SK-N-SH treated with all-trans-retinoic acid at 6 μM for 48 hours (cell line): ENCODE data around the gene FER.

Experiments
- ATAC-seq: fragments of 200-7000 bp; cut with Tn5 transposase; 3 replicates; pipeline ENCODE4 v1.9.1; 2020; ENCODE audit warnings: mild to moderate bottlenecking, moderate library complexity
- ARNTL ChIP-seq: fragments of 450-650 bp; formaldehyde crosslinking; IDR thresholded peaks from 2 replicates; pipeline ENCODE4 v1.5.0; 2020; ENCODE audit warnings: low read depth, mild to moderate bottlenecking, moderate library complexity, borderline replicate concordance
- BACH2 ChIP-seq: fragments of 250-450 bp; sonication (Bioruptor Pico); IDR thresholded peaks from 2 replicates; pipeline ENCODE4 v1.9.0; 2021; ENCODE audit warnings: mild to moderate bottlenecking, borderline replicate concordance
- GLIS3 ChIP-seq: fragments of 250-450 bp; sonication (Bioruptor Pico); IDR thresholded peaks from 2 replicates; pipeline ENCODE4 v1.5.0; 2020; ENCODE audit warnings: mild to moderate bottlenecking, moderate library complexity
- ISL1 ChIP-seq: fragments of 250-450 bp; sonication (Bioruptor Pico); IDR thresholded peaks from 2 replicates; pipeline ENCODE4 v2.1.2; 2022; ENCODE audit warnings: mild to moderate bottlenecking, moderate library complexity
- PPARA ChIP-seq: fragments of 250-450 bp; sonication (Bioruptor Pico); IDR thresholded peaks from 2 replicates; pipeline ENCODE4 v1.5.0; 2020; ENCODE audit warnings: mild to moderate bottlenecking, borderline replicate concordance
- RARB ChIP-seq: fragments of 250-450 bp; sonication (Bioruptor Pico); IDR thresholded peaks from 2 replicates; pipeline ENCODE4 v1.8.0; 2021; ENCODE audit warnings: mild to moderate bottlenecking, moderate library complexity
- SNAI2 ChIP-seq: fragments of 250-450 bp; sonication (Bioruptor Pico); IDR thresholded peaks from 2 replicates; pipeline ENCODE4 v1.5.0; 2020; ENCODE audit warnings: mild to moderate bottlenecking, moderate library complexity
- TCF4 ChIP-seq: fragments of 250-450 bp; sonication (Bioruptor Pico); IDR thresholded peaks from 2 replicates; pipeline ENCODE4 v1.8.0; 2021; ENCODE audit warnings: mild to moderate bottlenecking, moderate library complexity, borderline replicate concordance
- TOX ChIP-seq: fragments of 250-450 bp; sonication (Bioruptor Pico); IDR thresholded peaks from 2 replicates; pipeline ENCODE4 v1.8.0; 2021; ENCODE audit warnings: mild to moderate bottlenecking, moderate library complexity, borderline replicate concordance
- ZC3H10 ChIP-seq: fragments of 250-450 bp; sonication (Bioruptor Pico); IDR thresholded peaks from 2 replicates; pipeline ENCODE4 v1.5.1; 2021; ENCODE audit warnings: mild to moderate bottlenecking, moderate library complexity
- ZFP30 ChIP-seq: fragments of 450-650 bp; formaldehyde crosslinking; IDR thresholded peaks from 2 replicates; pipeline ENCODE4 v1.5.0; 2022; ENCODE audit warnings: mild to moderate bottlenecking, moderate library complexity
- ZNF70 ChIP-seq: fragments of 450-650 bp; formaldehyde crosslinking; IDR thresholded peaks from 2 replicates; pipeline ENCODE4 v1.5.0; 2020; ENCODE audit warnings: mild to moderate bottlenecking, moderate library complexity
- ZNF8 ChIP-seq: fragments of 450-650 bp; formaldehyde crosslinking; IDR thresholded peaks from 2 replicates; pipeline ENCODE4 v1.5.0; 2020; ENCODE audit warnings: mild to moderate bottlenecking, moderate library complexity
- TF ChIP-seq, protein P1 (sequence below): fragments of 250-450 bp; sonication (Bioruptor Pico); IDR thresholded peaks from 2 replicates; pipeline ENCODE4 v1.5.1; 2021; ENCODE audit warnings: mild to moderate bottlenecking, moderate library complexity
- TF ChIP-seq, protein P2 (sequence below): fragments of 250-450 bp; sonication (Bioruptor Pico); IDR thresholded peaks from 2 replicates; pipeline ENCODE4 v1.8.0; 2021; ENCODE audit warnings: low read depth, mild to moderate bottlenecking, moderate library complexity, borderline replicate concordance
- TF ChIP-seq, protein P3 (sequence below): fragments of 250-450 bp; sonication (Bioruptor Pico); IDR thresholded peaks from 2 replicates; pipeline ENCODE4 v1.5.0; 2020; ENCODE audit warnings: mild to moderate bottlenecking, moderate library complexity
- TF ChIP-seq, protein P4 (sequence below): fragments of 250-450 bp; sonication (Bioruptor Pico); IDR thresholded peaks from 2 replicates; pipeline ENCODE4 v1.8.0; 2020; ENCODE audit warnings: mild to moderate bottlenecking, moderate library complexity, borderline replicate concordance
- TF ChIP-seq, protein P5 (sequence below): fragments of 250-450 bp; sonication (Bioruptor Pico); IDR thresholded peaks from 2 replicates; pipeline ENCODE4 v1.5.1; 2020; ENCODE audit warnings: low read depth, mild to moderate bottlenecking, moderate library complexity

Gene FER

DNA sequence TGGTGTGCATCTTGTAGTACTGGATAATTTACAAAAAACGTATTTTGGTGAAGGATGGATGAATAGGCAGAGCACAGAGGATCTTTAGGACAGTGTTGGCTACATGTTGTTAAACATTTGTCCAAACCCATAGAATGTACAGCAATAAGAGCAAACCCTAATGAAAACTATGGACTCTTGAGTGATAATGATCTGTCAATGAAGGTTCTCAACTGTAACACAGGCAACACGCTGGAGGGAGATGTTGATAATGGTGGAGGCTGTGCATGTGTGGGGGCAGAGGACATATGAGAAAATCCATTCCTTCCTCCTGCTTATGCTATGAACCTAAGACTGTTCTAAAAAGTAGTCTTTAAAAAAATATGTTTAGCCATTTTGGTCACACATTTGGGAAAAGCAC is 194.0 kb downstream of the FER start:
- TF ChIP-seq TOX (CRISPR knock-in tag) = no peak
- TF ChIP-seq ZNF70 (CRISPR knock-in tag) = no peak
- TF ChIP-seq SNAI2 (CRISPR knock-in tag) = no peak
- no peak for TF ChIP-seq ZNF8 (CRISPR knock-in tag)
- no peak for TF ChIP-seq ARNTL
- TF ChIP-seq, protein P1, sequence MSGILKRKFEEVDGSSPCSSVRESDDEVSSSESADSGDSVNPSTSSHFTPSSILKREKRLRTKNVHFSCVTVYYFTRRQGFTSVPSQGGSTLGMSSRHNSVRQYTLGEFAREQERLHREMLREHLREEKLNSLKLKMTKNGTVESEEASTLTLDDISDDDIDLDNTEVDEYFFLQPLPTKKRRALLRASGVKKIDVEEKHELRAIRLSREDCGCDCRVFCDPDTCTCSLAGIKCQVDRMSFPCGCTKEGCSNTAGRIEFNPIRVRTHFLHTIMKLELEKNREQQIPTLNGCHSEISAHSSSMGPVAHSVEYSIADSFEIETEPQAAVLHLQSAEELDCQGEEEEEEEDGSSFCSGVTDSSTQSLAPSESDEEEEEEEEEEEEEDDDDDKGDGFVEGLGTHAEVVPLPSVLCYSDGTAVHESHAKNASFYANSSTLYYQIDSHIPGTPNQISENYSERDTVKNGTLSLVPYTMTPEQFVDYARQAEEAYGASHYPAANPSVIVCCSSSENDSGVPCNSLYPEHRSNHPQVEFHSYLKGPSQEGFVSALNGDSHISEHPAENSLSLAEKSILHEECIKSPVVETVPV = no peak
- TF ChIP-seq, protein P2, sequence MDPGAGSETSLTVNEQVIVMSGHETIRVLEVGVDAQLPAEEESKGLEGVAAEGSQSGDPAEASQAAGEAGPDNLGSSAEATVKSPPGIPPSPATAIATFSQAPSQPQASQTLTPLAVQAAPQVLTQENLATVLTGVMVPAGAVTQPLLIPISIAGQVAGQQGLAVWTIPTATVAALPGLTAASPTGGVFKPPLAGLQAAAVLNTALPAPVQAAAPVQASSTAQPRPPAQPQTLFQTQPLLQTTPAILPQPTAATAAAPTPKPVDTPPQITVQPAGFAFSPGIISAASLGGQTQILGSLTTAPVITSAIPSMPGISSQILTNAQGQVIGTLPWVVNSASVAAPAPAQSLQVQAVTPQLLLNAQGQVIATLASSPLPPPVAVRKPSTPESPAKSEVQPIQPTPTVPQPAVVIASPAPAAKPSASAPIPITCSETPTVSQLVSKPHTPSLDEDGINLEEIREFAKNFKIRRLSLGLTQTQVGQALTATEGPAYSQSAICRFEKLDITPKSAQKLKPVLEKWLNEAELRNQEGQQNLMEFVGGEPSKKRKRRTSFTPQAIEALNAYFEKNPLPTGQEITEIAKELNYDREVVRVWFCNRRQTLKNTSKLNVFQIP = no peak
- no peak for TF ChIP-seq TCF4 (CRISPR knock-in tag)
- no peak for TF ChIP-seq BACH2 (CRISPR knock-in tag)
- TF ChIP-seq PPARA (CRISPR knock-in tag) = no peak
- TF ChIP-seq, protein P3, sequence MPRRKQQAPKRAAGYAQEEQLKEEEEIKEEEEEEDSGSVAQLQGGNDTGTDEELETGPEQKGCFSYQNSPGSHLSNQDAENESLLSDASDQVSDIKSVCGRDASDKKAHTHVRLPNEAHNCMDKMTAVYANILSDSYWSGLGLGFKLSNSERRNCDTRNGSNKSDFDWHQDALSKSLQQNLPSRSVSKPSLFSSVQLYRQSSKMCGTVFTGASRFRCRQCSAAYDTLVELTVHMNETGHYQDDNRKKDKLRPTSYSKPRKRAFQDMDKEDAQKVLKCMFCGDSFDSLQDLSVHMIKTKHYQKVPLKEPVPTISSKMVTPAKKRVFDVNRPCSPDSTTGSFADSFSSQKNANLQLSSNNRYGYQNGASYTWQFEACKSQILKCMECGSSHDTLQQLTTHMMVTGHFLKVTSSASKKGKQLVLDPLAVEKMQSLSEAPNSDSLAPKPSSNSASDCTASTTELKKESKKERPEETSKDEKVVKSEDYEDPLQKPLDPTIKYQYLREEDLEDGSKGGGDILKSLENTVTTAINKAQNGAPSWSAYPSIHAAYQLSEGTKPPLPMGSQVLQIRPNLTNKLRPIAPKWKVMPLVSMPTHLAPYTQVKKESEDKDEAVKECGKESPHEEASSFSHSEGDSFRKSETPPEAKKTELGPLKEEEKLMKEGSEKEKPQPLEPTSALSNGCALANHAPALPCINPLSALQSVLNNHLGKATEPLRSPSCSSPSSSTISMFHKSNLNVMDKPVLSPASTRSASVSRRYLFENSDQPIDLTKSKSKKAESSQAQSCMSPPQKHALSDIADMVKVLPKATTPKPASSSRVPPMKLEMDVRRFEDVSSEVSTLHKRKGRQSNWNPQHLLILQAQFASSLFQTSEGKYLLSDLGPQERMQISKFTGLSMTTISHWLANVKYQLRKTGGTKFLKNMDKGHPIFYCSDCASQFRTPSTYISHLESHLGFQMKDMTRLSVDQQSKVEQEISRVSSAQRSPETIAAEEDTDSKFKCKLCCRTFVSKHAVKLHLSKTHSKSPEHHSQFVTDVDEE (CRISPR knock-in tag) = no peak
- ATAC-seq = no peak

DNA sequence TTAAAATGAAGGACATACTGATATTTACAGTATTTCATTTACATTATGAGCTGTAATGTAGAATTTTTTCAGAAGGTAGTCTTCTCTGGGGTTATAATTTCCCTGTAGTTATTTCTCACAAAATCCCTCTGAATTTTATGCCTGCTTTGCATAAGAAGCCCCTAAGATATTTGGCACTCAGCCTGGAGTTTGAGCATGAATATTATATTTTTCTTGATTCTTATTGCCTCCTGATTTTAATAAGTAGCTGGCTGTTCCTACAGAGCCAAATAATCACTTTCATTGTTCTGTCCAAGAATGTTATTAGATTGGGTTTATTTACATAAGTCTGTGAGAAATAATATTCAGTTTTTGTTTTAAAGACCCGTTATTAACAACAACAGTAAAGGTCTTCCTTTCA is 195.0 kb downstream of the FER start:
- TF ChIP-seq, protein P4, sequence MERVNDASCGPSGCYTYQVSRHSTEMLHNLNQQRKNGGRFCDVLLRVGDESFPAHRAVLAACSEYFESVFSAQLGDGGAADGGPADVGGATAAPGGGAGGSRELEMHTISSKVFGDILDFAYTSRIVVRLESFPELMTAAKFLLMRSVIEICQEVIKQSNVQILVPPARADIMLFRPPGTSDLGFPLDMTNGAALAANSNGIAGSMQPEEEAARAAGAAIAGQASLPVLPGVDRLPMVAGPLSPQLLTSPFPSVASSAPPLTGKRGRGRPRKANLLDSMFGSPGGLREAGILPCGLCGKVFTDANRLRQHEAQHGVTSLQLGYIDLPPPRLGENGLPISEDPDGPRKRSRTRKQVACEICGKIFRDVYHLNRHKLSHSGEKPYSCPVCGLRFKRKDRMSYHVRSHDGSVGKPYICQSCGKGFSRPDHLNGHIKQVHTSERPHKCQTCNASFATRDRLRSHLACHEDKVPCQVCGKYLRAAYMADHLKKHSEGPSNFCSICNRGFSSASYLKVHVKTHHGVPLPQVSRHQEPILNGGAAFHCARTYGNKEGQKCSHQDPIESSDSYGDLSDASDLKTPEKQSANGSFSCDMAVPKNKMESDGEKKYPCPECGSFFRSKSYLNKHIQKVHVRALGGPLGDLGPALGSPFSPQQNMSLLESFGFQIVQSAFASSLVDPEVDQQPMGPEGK = no peak
- no peak for TF ChIP-seq RARB
- TF ChIP-seq TCF4 (CRISPR knock-in tag) = no peak
- TF ChIP-seq ZC3H10 (CRISPR knock-in tag) = no peak
- TF ChIP-seq, all 23 proteins: peak for 0
- ATAC-seq = no peak

DNA sequence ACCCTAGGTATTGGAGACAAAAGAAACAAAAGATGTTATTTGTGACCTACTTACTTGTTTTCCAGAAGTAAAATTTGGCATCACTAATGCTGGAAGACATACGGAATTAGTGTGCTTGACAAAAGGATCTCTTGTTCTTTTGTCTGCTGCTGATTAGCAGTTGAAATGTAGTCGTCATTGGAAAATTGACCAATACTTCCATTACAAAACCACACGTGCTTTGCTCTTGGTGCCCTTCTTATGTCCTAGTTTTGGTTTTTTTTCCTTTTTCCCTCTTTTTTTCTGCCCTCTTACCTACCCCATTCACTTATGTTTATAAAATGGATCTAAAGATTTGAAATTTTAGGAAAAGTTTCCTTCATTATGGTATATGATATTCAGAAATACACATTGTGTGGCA is 197.4 kb downstream of the FER start:
- no peak for ATAC-seq

More for the DNA sequence above, 197.4 kb downstream of the FER start:
- TF ChIP-seq ZNF8 (CRISPR knock-in tag) (no peak), ZFP30 (CRISPR knock-in tag) (no peak), GLIS3 (CRISPR knock-in tag) (no peak), PPARA (CRISPR knock-in tag) (no peak), TCF4 (CRISPR knock-in tag) (no peak), ZC3H10 (CRISPR knock-in tag) (no peak), ISL1 (no peak)
- TF ChIP-seq, protein P2 = no peak
- TF ChIP-seq, protein P5, sequence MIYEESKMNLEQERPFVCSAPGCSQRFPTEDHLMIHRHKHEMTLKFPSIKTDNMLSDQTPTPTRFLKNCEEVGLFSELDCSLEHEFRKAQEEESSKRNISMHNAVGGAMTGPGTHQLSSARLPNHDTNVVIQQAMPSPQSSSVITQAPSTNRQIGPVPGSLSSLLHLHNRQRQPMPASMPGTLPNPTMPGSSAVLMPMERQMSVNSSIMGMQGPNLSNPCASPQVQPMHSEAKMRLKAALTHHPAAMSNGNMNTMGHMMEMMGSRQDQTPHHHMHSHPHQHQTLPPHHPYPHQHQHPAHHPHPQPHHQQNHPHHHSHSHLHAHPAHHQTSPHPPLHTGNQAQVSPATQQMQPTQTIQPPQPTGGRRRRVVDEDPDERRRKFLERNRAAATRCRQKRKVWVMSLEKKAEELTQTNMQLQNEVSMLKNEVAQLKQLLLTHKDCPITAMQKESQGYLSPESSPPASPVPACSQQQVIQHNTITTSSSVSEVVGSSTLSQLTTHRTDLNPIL (CRISPR knock-in tag) = no peak
- TF ChIP-seq, protein P1 = no peak
- TF ChIP-seq, all 23 proteins: peak for 0
